LNCaP clone FGC (cell line): Measurements from ENCODE around the gene ADARB1.

ENCODE experiments used
- DNase-seq: peaks from one replicate; pipeline ENCODE4 v3.0.0-alpha.2; 2011; ENCODE audit warnings: low read depth
- H3K4me3 ChIP-seq: 2 replicates; pipeline ENCODE4 v1.5.1; 2011; ENCODE audit warnings: mild to moderate bottlenecking, low read depth, low read length, control low read depth
- CTCF ChIP-seq: IDR thresholded peaks from 2 replicates; pipeline ENCODE4 v1.5.1; 2012; ENCODE audit warnings: mild to moderate bottlenecking; ENCODE audit not compliant: control insufficient read depth, insufficient read depth; ENCODE audit errors: extremely low read depth

Gene ADARB1

GRCh38 chr21:45192332-45192731 lies 118.0 kb downstream of the ADARB1 start:
- H3K4me3 ChIP-seq, result no peak overlapping the region
- no peak for DNase-seq
- no peak for TF ChIP-seq CTCF

GRCh38 chr21:45196620-45197019 lies 122.2 kb downstream of the ADARB1 start:
- TF ChIP-seq CTCF, result no peak
- peak; percentile 11 for DNase-seq
- no peak overlapping the region for H3K4me3 ChIP-seq

GRCh38 chr21:45199201-45199600 lies 124.8 kb downstream of the ADARB1 start:
- DNase-seq, result no peak
- no peak for TF ChIP-seq CTCF
- no peak overlapping the region for H3K4me3 ChIP-seq

GRCh38 chr21:45200031-45200430 lies 125.7 kb downstream of the ADARB1 start:
- H3K4me3 ChIP-seq, result no peak overlapping the region
- TF ChIP-seq CTCF, result no peak

GRCh38 chr21:45200581-45201296 lies 126.4 kb downstream of the ADARB1 start:
- no peak for DNase-seq
- TF ChIP-seq CTCF, result no peak
- H3K4me3 ChIP-seq, result no peak overlapping the region

More at GRCh38 chr21:45200031-45200430, 125.7 kb downstream of the ADARB1 start:
- no peak for DNase-seq

- DNase-seq, result no peak
- no peak overlapping the region for H3K4me3 ChIP-seq
- TF ChIP-seq CTCF, result no peak
These were observed 128.0 kb downstream of the ADARB1 start for GRCh38 chr21:45202344-45202743.

- DNase-seq, result no peak
- TF ChIP-seq CTCF, result no peak
- no peak overlapping the region for H3K4me3 ChIP-seq
These were observed 128.5 kb downstream of the ADARB1 start for GRCh38 chr21:45202889-45203288.
